NCI-H446 treated with DMSO at 0.1 percent for 48 hours (cell line): ENCODE data around the gene MFNG.

Experiments used
- DNase-seq: peaks from one replicate; lab custom pipeline; 2025; lab: John Stamatoyannopoulos, UW

Gene MFNG

DNA sequence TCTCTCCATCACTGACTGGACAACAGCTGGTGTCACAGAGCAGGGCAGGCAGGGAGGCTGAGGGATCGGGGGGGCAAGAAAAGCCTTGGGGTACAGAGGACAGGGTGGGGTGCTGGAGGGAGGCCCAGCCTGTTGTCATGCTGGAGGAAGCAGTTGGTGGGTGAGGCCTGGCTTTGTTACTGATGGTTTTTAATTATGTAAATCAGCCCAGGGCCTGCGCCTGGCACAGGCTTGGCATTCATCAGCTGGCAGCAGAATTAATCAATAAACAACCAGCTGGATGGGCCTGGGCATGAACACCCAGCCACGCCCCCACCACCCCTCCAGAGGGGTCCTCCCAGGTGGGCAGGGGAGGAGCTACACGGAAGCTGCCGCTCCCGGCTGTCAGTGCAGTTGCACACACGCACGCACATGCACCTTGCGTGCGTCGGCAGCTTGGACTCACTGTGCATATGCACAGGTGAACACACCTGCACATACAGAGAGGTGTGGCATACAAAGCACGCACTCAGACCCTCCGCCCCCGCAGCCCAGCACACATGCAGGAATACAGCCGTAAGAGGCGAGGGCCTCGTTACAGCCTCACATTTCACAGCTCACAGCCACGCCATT is 37.6 kb downstream of the MFNG start:
- DNase-seq, result no peak

DNA sequence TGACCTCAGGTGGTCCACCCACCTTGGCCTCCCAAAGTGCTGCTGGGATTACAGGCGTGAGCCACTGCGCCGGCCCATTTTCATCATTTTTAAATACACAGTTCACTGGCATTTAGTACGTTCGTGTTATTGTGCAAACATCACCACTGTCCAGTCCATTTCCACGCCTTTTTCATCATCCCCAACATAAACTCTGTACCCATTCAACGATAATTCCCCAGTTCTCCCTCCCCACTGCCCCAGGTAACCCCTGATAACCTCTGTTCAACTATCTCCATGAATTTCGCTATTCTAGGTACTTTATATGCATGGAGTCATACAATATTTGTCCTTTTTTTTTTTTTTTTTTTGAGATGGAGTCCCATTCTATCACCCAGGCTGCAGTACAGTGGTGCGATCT is 40.7 kb downstream of the MFNG start:
- no peak for DNase-seq

DNA sequence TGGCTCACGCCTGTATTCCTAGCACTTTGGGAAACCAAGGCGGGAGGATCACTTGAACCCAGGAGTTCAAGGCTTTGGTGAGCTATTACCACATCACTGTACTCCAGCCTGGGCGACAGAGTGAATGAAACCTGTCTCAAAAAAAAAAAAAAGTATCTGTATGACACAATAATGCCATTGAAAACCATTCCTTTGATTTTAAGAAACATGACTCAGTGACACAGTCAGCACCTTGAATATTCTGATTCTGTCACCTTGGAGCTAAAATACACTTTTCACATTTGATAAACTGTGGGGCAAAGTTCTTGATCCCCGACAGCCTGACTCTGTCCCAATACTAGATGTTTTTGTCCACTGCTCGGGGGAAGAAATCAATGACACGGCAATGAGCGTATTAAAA is 42.2 kb downstream of the MFNG start:
- DNase-seq, result no peak

DNA sequence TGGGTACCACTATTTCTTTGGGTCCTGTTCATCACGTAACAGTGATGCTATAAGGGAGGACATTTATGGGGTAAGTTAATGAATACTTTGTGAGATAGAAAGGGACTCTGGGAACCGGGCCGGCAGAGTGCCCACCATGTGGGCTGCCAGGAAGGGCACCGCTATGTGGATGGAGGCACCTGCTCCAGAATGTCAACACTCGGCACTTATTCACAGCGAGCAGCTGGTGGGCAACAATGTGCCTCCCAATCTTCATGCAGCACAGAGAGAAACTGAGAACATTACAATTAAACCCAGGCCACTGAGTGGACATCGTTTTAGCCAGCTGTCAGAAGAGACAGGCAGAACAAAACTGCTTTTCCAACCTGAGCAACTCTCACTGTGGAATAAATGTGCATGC is 43.1 kb downstream of the MFNG start:
- DNase-seq, result no peak

DNA sequence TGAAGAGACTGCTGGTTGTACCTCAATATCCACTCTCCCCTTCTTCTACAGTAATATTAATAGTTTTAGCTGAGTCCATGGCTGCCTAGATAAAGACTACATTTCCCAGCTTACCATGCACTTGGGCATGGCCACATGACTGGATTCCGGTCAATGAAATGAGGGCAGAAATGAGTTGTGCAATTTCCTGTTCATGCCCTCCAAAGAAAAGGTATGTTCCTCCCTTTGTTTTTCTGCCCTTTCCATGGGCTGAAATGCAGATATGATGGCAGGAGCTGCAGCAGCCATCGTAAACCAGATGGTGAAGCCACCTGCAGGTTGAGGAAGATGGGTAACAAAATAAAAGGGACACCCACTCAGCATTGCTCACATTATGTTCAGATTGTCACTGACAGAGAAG is 43.6 kb downstream of the MFNG start:
- no peak for DNase-seq

DNA sequence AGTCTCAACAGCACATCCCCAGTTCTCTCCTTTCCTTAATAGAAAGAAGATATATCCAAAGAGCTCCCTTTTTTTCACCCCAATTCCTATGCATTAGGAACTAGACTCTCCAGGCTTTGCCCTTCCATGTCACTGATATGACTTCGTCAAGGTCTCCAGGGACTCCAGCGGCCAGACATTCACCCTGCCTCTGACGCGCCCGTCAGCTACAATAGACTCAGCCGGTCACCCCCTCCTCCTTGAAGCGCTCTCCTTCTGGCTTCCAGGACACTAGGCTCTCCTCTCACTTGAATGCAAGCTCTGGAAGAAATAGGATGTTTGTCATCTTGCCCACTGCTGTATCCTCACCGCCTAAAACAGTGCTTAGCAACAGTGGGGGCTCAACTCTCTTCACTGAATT is 44.0 kb downstream of the MFNG start:
- DNase-seq, result no peak

DNA sequence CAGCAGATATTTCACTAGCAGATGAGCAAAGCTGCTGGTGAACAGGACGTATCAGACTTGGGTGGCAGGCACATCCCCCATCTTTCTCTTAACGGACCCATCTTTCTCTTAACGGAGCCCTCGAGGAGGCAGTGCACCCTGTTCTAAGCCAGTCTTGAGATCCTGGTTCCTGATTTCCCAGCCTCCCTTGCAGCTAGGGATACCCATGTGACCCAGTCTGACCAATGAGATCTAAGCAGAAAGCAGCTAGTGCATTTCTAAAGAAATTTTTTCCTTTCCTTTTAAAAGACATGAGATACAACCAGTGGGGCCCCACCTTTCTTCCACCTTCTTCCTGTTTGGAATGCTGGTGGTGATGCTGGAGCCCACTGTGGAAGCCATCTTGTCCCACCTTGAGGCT is 45.3 kb downstream of the MFNG start:
- DNase-seq, result no peak

DNA sequence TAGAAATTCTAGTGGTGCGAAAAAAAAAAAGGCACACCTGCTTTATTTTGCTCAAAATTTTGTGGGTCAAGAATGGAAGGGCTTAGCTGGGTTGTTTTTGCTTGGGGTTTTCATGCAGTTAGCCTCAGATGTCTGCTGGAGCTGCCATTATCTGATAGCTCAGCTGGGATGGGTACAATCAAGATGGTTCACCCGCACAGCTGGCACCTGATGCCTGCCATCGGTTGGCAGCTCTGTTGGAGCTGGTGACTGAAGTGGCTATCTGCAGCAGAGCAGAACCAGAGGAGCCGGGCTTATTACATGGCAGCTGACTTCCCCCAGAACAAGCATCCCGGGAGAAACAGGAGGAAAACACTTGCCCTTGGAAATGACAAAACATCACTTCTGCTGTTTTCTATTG is 46.8 kb downstream of the MFNG start:
- DNase-seq, result no peak

DNA sequence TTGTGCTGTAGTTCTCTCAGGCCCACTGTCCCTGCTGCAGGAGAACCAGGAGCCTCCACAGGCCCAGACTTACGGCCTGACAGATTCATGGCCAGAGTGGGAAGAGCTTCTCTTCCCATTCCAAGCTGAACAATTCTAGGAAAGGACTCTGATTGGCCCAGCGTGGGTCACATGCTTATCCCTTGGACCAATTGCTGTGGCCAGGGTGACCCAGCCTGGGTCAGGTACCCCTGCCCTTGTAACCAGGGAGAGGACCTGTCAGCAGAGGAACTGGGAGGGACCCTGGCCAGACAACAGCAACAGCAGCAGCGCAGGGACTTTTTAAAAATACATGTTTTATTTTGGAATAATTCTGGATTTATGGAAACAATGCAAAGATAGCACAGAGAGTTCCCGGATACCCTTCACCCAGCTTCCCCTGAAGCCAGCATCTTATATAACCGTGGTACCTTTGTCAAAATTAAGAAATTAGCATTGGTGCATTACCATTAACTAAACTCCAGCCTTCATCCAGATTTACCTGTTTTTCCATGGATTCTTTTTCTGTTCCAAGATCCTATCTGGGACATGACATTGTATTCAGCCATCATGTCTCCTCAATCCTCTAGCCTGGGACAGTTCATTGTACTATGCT is 50.1 kb downstream of the MFNG start:
- no peak for DNase-seq

DNA sequence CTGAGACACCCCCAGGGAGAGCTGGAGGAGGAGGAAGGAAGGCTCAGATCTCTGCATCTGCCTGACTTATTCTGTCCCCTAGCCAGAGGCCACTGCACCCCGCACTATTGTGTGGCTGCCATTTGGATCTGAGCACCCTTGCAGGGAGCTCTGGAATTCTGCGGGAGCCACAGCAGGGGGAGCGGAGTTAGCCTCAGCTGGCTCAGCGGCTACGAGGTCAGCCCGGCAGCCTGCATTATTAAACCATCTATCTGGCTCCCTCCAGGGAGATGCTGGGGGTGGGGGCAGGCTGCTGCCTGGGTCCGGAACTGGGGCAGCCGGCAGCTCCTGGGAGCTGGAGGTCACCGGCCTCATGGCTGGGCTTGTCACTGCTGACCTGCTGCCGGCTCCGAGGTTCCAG is 52.4 kb downstream of the MFNG start:
- DNase-seq, result no peak

DNA sequence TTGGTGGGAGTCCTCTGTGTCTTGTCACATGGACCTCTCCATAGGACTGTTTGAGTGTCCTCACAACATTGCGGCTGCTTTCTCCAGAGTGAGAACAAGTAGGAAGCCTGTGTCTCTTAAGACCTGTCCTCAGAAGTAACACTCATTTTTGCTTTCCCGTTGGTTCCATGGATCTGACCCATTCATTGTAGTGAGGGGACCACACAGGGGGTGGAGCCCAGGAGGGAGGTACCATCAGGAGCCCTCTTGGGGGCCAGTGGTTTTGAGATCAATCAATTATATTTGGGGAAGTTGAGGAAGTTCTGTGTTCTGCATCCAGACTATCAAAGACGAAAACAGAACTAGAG is 53.5 kb downstream of the MFNG start:
- DNase-seq, result no peak

DNA sequence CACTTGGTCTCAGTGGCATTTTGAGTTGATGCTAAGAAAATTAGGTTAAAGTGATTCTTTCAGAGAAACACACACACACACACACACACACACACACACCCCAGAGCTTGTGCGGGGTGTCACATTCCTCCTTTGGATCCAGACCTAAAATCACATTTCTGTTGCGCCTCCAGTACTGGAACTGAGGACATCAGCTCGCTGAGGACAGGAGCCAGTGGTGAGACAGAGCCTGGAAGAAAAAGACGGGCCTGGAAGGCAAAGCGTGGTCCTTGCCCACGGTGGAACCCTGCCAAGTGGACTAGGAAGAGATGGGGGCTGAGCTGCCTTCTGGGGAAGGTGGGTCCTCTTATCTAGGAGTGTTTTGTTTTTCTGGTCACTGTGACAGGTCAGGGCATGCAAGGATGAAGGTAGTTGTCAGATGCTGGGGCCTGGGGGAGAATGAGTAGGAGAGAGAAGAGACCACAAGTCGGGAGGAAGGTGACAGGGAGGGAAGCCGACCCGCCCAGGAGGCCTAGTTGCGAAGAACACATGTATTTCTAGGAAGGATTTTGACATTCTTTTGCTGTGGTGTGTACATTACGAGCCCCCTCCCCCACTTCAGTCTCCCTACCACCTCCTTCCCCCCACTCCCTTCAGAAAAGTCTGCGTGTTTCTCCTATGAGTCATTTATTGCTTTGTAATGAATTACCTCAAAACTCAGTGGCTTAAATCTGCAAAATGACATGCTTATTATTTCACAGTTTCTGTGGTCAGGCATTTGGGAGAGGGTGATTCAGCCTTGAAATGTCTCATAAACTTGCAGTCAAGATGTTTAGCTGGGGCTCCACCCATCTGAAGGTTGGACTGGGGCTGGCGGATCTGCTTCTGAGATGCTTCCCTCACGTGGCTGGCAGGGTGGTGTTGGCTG is 54.1 kb downstream of the MFNG start:
- no peak for DNase-seq

DNA sequence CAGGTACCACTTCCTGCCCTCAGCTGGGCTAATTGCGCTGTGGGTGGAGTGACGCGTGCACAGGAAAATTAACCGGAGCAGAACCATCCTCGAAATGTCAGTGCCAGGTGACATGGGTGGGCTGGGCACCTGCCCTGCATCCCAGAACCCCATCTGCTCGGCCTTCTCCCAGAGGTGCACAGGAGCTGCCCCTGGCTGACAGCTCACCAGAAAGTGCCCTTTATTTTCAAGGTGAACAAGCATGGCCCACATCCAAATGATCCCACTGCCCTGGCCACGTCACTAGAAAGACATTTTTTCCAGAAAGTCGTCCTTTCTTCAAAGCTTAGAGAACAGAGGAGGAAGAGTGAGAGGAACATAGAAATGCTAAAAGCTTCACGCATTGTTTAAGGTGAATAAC is 54.8 kb downstream of the MFNG start:
- no peak for DNase-seq

DNA sequence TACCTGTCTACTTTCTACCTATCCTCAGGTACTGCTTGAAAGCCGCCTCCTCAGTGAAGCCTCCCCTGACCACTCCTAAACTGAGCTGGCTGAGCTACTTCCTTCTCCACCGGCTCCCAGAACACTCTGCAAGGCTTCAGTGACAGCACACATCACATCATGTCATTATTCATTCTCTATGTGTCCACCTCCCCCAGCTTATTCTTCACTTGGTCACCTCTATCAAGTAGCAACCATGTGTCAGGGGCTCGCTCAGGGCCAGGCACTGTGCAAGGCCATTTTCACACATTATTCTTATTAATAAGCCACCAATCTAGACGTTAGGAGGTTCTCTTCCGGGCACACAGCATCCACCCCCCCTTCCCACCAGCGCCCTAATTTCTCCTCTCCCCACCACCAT is 55.2 kb downstream of the MFNG start:
- DNase-seq, result no peak

DNA sequence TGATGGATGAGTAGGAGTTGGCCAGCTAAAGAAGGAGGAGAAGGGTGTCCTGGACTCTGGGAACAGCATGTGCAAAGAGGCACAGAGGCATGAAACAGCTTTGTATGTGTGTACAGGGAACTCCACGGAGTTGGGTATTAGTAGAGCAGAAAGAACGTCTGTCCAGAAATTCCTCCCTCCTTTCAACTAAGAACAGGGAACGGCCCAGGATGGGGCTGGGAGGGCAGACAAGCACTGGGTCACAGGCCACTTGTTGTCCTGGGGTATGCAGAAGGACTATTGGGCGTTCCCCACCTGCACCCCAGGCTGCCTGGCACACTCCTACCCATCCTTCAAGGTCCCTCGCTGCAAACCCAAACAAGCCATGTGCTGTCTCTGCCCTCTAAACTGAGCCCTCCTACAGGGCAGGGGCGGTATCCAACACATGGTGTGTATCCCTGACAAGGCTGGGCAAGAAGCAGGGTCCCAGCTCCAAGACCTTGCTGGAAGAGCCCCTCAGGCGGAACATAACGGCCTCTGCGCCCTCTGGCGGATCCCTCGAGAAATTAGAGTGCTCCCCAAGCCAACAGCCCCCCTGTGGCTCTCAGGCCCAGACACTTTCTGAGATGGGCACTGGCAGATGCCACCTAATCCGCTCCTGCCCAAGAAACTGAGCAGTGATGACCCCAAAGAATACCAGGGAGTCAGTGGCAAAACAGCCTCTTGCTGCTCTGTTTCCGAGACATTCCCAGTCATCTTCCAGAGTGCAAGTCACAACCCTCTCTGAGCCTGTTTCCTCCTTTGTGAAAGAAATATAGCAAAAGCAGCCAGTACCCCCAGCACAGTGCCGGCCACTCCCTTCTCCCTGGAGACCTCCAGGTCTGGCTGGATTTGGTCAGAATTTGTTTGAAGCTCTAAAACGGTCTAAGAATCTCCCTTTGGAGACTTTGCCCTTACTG is 57.3 kb downstream of the MFNG start:
- DNase-seq, result no peak

DNA sequence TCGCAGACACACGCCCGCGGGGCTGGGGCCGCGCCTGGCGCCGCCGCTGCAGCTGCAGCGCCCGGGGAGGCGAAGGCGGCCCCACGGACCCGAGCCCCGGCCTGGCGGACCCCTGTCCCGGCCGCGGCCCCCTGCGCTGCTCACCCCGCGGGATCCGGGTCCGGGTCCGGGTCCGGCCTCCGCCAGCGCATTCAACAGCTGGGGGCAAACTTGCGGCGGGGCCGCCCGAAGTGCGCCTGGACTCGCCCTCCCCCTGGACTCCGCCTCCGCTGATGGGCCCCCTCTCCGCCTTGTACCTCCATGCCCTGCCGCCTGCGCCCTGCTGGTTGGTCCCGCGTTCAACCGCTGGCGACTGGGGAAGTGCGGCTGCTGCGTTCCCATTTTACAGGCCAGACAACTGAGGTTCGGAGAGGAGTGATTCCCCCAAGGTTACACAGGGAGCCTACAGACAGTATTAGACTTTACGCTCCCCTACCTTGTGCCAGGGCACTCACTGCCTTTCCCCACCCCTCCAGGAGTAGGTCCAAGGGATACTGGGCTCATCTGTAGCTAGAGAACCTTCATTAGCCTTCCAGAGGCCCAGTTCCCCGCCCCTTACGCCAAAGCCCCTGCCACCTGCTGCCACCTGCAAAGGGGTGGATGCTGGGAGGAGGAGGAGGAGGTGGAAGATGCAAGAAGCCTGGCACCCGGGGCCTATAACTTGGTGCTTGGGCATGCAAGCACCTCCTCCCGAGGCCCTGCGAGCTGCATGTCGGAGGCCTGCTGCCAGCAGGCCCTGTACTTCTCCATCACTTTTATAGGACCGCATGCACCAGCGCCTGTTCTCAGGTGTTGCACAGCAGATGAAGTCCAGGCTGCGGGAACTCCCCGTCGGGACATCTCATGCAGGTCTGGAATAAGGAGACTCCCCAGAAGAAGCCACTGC is 58.2 kb downstream of the MFNG start:
- DNase-seq, result no peak

DNA sequence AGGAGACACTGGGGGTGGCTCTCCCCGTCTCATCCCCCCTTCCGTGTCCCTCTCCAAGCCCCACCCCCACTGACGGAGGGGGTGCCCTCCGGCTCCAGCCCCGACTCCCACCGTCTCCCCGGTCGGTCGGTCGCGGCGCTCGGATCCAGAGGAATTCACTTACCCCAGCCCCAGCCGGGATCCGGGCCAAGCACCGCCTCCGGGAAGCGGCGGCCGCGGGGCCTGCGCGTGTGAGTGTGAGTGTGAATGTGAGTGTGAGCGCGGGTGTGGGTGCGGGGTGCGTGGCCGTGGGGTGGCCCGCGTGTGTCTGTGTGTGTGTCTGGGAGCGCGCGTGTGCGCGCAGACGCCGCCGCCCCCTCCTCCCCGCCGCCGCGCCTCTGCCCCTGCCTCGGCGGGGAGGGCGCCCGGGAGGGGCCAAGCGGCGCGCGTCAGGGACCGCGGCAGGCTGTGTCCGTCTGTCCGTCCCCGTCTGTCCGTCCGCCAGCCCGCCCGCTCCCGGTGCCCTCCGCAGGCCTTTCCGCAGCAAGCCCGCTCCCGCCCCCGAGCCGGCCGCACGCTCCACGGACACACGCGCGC is 59.0 kb downstream of the MFNG start, which contains the start of gene ELFN2:
Gene ELFN2 (minus strand): TSS at position 345 of the 576 bp plus-strand sequence. CDS start 51,945 bp downstream, outside the sequence.
- no peak for DNase-seq

DNA sequence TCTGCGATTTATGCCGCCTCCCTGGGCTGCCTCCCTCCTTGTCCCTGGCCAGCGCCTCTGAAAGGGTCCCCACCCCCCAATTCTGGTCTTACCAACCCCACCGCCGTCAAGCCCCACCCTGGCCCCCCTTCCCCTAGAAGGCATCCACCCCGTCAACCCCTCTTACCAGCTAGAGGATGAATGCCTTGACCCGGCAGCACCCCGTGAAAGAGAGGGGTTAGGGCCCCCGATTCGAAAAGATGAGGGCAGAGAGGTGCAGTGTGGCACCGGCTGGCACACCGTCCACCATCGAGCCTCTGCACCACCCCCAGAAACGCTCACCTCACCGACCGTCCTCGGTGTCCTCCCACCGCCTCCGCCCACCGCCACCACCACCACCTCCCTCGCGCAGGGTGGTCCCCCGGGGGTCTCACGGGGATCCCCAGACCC is 59.5 kb downstream of the MFNG start:
- DNase-seq, result no peak

DNA sequence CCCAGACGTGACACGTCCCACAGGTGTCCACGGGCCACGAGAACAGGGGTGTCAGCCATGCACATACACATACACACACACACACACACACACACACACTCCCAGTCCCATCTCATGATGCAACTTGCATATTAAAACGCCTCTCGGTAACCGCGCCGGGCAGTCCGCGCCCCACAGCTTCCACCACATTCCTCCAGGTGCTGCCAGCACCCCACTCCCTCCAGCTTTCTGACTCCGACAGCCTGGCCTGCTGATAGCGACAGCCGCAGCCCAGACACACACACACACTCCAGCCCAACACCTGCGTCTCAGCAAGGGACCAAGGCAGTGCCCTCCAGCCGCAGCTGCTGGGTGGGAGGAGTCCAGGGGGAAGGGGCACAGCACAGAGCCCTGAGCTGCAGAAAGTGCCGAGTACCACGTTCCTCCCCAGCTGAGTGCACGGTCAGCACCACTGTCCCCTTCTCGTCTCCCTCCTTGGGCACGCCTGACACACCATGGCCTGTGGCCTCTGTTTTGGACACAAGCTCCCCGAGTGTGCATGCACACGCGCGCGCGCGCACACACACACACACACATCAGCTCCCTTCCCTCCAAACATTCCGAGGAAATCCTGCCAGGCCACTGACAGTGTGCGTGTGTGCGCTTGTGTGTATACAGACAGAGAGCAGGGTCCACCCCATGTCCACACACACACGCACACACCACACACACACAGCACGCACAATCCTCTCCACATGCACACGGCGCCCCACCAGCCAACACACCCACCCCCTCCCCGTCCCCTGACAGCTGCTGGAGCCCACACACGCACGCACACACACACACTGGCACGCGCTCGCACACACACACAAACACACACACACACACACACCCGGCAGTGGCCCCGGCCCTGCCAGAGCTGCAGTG is 60.1 kb downstream of the MFNG start:
- DNase-seq, result no peak

DNA sequence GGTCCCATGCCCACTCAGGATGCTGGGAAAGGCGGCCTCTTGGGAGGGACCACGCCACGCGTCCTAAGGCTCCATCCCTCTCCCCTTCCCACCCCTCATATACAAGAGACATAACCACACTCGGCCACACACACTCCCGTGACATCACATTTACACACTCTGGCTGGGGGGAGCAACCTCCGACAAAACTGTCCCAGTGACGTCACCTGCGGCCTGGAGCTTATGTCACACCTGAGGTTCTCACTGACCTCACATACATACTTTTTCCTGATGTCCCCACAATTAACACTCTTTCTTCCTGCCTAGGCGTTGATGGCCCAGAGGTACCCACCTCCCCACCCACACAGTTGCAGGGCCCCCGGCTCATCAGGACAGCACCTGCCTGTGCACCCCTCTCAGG is 60.8 kb downstream of the MFNG start:
- DNase-seq, result no peak
